AG09309 (cell line): ENCODE results near the gene SFXN2.
A peak's percentile ranks its signal among the peaks of the same experiment; 100 is the strongest.

ENCODE experiments used
- DNase-seq: peaks from one replicate; pipeline ENCODE4 v3.0.0-alpha.2; 2010; ENCODE audit warnings: low read depth
- H3K4me3 ChIP-seq: 2 replicates; pipeline ENCODE4 v1.5.1; 2011; ENCODE audit warnings: mild to moderate bottlenecking, low read depth, low read length, moderate library complexity; ENCODE audit not compliant: control insufficient read depth
- CTCF ChIP-seq: IDR thresholded peaks from 2 replicates; pipeline ENCODE4 v1.5.1; 2011; ENCODE audit warnings: mild to moderate bottlenecking, low read depth, low read length, inconsistent platforms; ENCODE audit not compliant: insufficient read depth, control insufficient read depth; ENCODE audit errors: missing control alignments

Gene SFXN2

GRCh38 chr10:102670871-102671434 lies 43.5 kb upstream of the SFXN2 start:
- no peak for DNase-seq
- TF ChIP-seq CTCF = no peak
- no peak overlapping the region for H3K4me3 ChIP-seq

GRCh38 chr10:102673236-102673818 lies 41.1 kb upstream of the SFXN2 start:
- H3K4me3 ChIP-seq = no peak overlapping the region
- no peak for DNase-seq
- TF ChIP-seq CTCF = no peak

- peak overlapping the region; percentile 25 for H3K4me3 ChIP-seq
- no peak for DNase-seq
- TF ChIP-seq CTCF = no peak
Measured at GRCh38 chr10:102673819-102674511, 40.5 kb upstream of the SFXN2 start.

GRCh38 chr10:102674566-102674965 lies 39.9 kb upstream of the SFXN2 start:
- TF ChIP-seq CTCF = no peak
- no peak for DNase-seq
- no peak overlapping the region for H3K4me3 ChIP-seq

GRCh38 chr10:102675011-102675665 lies 39.3 kb upstream of the SFXN2 start:
- H3K4me3 ChIP-seq = no peak overlapping the region
- TF ChIP-seq CTCF = no peak
- DNase-seq = no peak

GRCh38 chr10:102675666-102676533 lies 38.5 kb upstream of the SFXN2 start:
- peak; percentile 89 for DNase-seq
- TF ChIP-seq CTCF = no peak
- H3K4me3 ChIP-seq = no peak overlapping the region
